ENCODE measurements around the gene PHC1. TPM values are rescaled to one million over a fixed set of nuclear protein-coding genes. Genes with fewer than 3 reads are reported as not detected.

Gene PHC1
- total RNA-seq, 1 donor from 2014 or later = 6.5 TPM

GRCh38 chr12:8949342-8950220 is 35.3 kb downstream of the PHC1 start, which contains the start of gene M6PR:
TSS of gene M6PR (minus strand) at chr12:8949645. CDS start at chr12:8946404, 3,241 bp downstream.
- DNase-seq (ENCODE audit: low read depth in 2 of 2) = peak; percentile 79 to 94

- DNase-seq (ENCODE audit: low read depth in 2 of 2) = no peak
These were observed 35.9 kb downstream of the PHC1 start for GRCh38 chr12:8950221-8950527.

GRCh38 chr12:8950702-8951478 is 36.6 kb downstream of the PHC1 start:
- DNase-seq (ENCODE audit: low read depth in 2 of 2) = no peak

- DNase-seq (ENCODE audit: low read depth in 2 of 2) = no peak
These were observed 37.4 kb downstream of the PHC1 start for GRCh38 chr12:8951744-8952143.

GRCh38 chr12:8953773-8954402 is 39.6 kb downstream of the PHC1 start:
- DNase-seq (ENCODE audit: low read depth in 2 of 2) = no peak

- no peak for DNase-seq (ENCODE audit: low read depth in 2 of 2)
These were observed 41.8 kb downstream of the PHC1 start for GRCh38 chr12:8956073-8956472.

- DNase-seq (ENCODE audit: low read depth in 2 of 2) = no peak
These were observed 42.5 kb downstream of the PHC1 start for GRCh38 chr12:8956772-8957171.

- DNase-seq (ENCODE audit: low read depth in 2 of 2) = no peak
These were observed 43.3 kb downstream of the PHC1 start for GRCh38 chr12:8957561-8957960.

GRCh38 chr12:8958066-8958465 is 43.8 kb downstream of the PHC1 start:
- DNase-seq (ENCODE audit: low read depth in 2 of 2) = no peak

GRCh38 chr12:8960176-8960575 is 45.9 kb downstream of the PHC1 start:
- no peak for DNase-seq (ENCODE audit: low read depth in 2 of 2)

- no peak for DNase-seq (ENCODE audit: low read depth in 2 of 2)
These were observed 54.5 kb downstream of the PHC1 start for GRCh38 chr12:8968761-8969160.

GRCh38 chr12:8969861-8970411 is 55.6 kb downstream of the PHC1 start:
- DNase-seq (ENCODE audit: low read depth in 2 of 2) = no peak

- DNase-seq (ENCODE audit: low read depth in 2 of 2) = no peak
These were observed 56.1 kb downstream of the PHC1 start for GRCh38 chr12:8970432-8970831.

- no peak for DNase-seq (ENCODE audit: low read depth in 2 of 2)
These were observed 65.8 kb downstream of the PHC1 start for GRCh38 chr12:8980137-8980536.

- DNase-seq (ENCODE audit: low read depth in 2 of 2) = no peak
These were observed 71.0 kb downstream of the PHC1 start for GRCh38 chr12:8985213-8985754.

- no peak for DNase-seq (ENCODE audit: low read depth in 2 of 2)
These were observed 72.9 kb downstream of the PHC1 start for GRCh38 chr12:8987163-8987562.

- no peak for DNase-seq (ENCODE audit: low read depth in 2 of 2)
These were observed 73.4 kb downstream of the PHC1 start for GRCh38 chr12:8987685-8988084.

GRCh38 chr12:8989413-8989812 is 75.1 kb downstream of the PHC1 start, which contains the start of gene KLRG1:
TSS of gene KLRG1 (plus strand) at chr12:8989546. CDS start at chr12:8989636, 90 bp downstream.
- no peak for DNase-seq (ENCODE audit: low read depth in 2 of 2)

All from dermis microvascular lymphatic vessel endothelial cell (primary cell).